COLO668 (cell line): Measurements from ENCODE around the gene ARID4A.
"Not testable (repeated sequence)": the region's sequence is repeated elsewhere in the genome, so short reads cannot be mapped to it uniquely, and the experiment has no call there.

Experiments used
- DNase-seq: peaks from one replicate; lab custom pipeline; 2025; ENCODE audit not compliant: unreplicated experiment; lab: John Stamatoyannopoulos, UW

ARID4A gene

DNA sequence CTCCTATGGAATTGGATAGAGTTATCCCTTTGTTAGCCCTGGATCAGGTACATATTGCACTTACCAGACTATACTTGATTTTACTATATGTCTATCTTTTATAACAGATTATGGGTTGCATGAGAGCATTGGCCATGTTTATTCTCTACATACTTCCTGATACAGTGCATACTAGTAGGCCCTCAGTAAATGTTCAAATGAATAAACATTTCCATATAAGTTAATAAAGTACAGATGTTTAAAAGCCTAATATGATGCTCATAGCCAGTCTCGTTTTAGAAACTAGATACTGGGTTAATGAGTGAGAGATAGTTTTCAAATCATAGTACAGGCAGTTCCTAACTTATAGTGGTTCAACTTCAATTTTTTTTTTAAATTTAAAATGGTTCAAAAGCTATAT lies 57.9 kb downstream of the ARID4A start:
- no peak for DNase-seq

DNA sequence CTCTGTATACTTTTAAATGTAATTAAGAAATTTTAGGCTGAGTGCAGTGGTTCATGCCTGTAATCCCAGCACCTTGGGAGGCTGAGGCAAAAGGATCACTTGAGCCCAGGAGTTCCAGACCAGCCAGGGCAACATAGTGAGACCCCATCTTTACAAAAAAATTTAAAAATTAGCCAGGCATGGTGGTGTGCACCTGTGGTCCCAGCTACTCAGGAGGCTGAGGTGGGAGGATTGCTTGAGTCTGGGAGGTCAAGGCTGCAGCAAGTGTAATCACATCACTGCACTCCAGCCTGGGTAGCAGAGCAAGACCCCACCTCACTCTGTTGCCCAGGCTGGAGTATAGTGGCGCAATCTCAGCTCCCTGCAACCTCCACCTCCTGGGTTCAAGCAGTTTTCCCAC lies 63.9 kb downstream of the ARID4A start:
- DNase-seq, result not testable (repeated sequence)

DNA sequence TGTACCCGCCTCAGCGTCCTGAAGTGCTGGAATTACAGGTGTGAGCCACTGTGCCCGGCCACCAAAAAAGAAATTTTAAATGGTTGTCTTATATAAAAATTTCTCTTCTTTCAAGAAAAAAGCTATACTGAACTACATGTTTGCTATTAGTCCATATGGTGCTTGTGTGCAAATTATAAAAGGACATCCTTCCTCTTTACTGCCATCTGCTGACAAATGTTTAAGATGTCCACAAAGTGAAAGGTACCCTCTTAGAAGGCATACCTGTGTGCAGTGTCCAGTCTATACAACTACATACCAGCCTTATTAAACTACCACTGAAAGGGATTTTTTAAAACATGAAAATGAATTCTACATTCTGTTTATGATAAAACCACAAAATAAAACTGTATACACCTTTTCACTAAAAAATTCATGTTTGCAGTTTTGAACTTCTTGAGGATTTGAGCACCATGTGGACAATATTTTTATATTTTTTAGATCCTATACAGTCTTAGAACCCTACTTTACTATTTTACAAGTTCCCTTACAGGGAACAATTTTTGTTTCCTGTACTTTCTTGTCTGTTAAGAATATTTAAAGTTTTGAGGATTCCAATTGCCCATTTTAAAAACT lies 64.5 kb downstream of the ARID4A start:
- no peak for DNase-seq

DNA sequence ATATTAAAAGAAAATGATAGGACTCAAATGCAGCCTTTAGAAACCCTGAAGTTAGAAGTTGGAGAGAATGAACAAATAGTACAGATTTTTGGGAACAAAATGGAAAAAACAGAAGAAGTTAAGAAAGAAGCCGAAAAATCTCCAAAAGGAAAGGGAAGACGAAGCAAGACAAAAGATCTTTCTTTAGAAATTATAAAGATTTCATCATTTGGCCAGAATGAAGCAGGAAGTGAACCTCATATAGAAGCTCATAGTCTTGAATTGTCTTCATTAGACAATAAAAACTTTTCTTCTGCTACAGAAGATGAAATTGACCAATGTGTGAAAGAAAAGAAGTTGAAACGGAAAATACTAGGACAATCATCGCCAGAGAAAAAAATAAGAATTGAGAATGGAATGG lies 66.0 kb downstream of the ARID4A start:
- DNase-seq, result no peak

DNA sequence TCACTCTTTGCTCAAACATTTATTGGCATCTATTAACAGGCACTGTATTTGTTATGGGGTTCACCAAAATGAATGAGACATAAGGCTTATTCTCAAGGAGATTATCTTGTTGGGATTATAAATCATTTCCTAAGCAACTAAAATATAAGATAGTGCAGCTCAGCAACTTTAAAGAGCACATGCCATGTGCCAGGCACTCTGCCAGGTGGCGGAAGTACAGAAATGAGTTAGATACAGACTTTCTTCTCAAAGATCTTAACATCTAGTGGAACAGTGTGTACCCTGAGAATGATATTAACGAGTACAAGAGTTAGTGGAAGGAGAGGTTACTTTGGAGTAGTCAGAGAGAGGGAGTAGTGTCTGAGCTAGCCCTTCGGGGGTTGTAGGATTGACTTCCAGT lies 68.9 kb downstream of the ARID4A start:
- DNase-seq, result no peak

DNA sequence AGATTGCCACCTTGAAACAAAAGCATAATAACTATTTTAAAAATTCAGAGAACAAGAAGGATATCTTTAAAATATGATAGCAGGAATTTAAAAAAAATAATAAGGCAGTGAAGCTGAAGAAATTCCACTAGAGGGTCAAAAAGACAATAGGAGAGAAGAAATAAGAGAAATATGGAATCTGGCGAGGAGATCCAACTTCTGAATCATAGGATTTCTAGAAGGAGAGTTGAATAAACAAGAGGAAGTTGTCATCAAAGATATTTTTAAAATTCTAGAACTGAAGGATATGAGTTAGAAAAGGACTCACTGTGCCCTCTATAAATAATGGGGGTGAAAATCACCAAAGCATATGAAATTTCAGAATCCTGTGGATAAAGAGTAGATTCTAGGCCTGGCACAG lies 70.6 kb downstream of the ARID4A start:
- no peak for DNase-seq

DNA sequence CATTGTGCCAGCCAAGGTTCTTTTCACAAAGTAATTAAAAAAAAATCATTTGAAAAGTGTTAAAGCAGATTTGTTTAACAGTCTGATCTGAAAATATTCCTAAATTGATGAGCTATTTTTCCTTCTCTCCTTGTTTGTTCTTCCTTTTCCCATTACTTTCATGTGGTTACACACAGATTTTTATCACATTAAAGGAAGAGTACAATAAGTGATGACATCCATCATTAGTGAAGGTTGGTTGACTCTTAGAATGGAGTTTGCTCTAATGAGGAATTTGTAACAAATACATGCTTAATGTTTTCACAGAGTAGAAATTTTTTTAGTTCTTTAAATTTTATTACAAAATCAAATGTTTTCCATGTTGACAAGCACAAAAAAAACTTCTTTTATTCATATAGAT lies 78.4 kb downstream of the ARID4A start:
- no peak for DNase-seq

DNA sequence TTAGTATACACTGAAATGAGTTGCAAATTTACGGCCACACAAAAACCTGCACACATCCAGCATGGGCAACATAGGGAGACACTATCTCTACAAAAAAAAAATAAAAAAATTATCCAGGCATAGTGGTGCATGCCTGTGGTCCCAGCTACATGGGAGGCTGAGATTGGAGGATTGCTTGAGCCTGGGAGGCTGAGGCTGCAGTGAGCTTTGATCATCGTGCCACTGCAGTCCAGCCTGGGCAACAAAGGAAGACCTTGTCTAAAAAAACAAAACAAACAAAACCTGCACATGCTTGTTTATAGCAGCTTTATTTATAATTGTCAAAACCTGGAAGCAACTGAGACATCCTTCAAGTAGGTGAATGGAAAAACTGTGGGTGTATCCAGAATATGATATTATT lies 92.5 kb downstream of the ARID4A start:
- no peak for DNase-seq

DNA sequence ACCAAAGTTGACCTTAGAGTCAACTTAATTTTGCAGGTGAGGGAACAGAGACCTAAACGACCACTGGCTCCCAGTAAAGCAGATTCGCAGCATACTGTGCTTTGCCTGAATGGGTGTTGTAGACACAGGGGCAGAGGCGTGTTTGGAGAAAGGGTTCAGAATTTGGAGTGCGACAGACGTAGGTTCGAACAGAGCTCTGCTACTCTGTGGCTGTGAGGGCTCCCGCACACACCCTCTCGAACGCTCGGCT lies 97.1 kb downstream of the ARID4A start:
- DNase-seq, result no peak

DNA sequence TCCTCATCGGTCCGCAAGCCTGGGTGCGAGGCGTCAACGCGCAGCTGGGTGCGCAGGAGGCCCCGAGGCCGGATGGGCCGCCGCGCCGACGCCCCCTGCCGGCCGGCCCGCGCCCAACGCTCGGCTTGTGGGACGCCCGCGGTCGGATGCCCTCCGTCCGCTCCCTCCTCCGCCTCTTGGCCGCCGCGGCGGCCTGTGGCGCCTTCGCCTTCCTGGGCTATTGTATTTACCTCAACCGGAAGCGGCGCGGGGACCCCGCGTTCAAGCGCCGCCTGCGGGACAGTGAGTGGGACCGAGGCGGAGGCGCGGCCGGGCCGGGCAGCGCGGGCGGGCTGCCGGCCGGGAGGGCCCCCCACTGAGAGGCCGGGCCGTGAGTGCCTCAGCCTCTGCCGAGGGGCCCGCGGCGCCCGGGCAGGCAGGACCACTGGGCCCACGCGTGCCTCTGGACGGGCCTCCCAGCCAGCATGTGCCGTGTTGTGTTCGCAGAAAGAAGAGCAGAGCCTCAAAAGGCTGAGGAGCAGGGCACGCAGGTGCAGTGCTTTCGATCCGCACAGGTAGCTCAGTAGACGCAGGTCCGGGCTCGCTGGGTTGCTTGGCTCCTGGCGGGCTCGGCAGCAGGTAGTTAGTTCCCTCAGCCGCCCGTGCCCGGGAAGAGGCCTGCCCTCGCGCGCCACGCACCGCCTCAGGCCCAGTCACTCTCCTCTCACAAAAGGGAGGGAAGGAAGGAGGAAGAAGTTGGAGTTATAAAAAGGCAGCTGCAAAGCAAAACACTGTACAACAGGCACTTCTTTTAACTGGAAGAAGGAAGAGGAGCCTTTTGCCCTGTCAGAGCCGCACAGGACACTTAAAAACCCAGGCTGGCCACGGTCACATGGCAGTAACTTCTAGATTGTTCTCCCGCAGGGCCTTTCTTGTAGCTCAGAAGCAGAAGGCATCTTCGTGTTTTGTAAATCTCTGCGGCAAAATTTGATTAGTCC lies 97.7 kb downstream of the ARID4A start, which contains the start of gene TOMM20L:
TSS of gene TOMM20L (plus strand) at position 119 of the 977 bp plus-strand sequence. CDS start at position 147, 28 bp downstream.
- peak; percentile 88 for DNase-seq

DNA sequence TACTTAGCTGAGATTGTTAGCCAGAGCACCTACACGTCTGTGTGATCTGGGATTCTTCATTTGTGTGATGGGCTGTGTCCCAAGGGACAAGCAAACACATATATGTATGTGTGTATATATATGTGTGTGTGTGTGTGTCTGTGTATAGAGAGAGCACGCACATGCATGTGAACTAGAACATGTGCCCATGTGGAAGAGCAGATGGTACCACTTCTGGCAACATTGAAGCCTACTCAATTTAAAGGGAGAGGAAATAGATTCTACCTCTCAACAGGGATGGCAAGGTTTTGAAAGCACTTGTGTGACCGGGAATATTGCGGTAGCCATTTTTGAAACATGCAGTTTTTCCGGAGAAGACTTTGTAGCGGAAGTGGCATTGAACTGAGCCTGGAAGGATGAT lies 98.8 kb downstream of the ARID4A start:
- DNase-seq, result no peak

DNA sequence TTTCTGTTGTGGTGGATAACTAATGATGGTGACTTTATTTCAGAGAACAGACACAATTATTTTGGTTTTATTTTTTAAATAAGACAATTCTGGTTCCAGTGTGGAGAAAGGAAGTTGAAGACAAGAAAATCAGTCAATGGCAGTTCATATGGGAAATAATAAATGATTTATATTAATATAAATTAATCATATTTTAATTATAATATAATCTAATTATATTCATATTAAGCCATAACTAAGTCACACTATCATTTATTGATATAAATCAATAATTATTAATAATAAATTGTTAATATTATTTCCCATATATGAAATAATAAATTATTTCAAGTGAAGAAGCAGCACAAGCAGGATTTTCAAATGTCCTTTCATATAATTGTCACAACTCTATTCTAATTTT lies 100.1 kb downstream of the ARID4A start:
- DNase-seq, result no peak

DNA sequence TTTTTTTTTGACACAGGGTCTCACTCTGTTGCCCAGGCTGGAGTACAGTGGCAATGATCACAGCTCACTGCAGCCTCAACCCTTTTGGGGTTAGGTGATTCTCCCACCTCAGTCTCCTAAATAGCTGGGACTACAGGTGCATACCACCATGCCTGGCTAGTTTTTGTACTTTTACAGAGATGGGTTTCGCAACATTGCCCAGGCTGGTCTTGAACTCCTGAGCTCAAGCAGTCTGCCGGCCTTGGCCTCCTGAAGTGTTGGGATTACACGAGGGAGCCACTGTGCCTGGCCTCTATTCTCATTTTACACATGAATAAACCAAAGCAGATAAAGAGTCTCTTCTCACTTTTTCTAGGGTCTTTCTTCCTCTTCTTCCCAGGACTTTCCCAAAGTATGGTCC lies 100.5 kb downstream of the ARID4A start:
- no peak for DNase-seq

DNA sequence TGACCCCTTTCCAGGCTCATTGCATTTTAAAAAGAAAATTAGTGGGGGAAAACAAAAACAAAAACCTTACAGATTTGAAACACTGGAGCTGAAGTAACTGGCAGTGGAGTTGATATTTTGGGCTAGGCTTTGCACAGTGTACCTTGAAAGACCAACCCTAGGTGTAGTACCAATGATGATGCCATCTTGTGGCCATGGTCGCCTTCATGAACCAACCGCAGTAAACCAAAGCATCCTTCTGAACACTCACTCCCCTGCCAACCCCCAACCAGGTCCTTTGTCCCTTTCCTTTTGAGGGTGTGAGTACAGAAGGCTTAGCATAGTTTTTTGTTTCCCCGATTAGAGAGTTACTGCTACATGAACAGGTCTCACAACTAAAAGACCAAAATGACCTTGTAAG lies 103.2 kb downstream of the ARID4A start:
- no peak for DNase-seq

DNA sequence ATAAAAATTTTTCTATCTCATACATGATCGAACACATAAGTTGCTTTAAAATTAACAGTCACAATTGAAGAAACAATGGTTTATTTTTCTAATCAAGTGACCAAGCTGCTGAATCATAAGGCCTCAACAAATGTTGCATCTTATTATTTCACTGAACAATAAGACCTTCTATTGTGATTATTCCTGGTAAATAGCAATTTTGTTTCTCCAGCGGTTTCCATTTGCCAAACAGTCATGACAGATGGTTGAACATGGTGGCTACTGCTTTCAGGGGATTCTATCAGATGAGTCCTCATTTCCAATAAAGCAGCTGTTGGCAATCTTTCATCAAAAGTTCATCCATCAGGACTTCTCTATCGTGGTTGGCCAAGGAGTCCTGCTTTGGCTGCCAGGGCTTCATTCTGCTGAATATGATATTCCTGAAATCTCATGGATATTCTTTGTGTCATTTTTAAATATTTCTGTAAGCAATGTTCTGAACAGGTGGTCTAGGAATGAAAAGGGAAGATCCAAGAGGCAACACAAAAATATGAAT lies 110.4 kb downstream of the ARID4A start:
- DNase-seq, result no peak

DNA sequence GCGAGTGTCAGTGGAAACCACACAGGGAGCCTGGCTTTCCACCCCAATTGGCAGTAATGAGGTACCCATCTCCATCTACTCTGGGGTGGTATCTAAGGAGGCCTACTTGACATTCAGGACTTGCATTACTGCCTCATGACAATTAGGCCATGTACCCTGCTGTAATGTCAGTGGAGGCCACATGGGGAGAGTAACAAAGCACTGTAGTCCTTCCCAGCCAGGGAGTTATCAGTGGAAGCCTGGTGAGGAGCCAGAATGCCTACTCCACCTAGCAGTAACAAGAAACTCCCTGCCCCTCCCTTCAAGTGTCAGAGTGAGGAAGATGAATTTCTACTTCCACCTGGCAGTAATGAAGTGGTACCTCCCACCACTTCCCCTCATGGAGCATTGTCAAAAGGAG lies 116.5 kb downstream of the ARID4A start:
- DNase-seq, result no peak

DNA sequence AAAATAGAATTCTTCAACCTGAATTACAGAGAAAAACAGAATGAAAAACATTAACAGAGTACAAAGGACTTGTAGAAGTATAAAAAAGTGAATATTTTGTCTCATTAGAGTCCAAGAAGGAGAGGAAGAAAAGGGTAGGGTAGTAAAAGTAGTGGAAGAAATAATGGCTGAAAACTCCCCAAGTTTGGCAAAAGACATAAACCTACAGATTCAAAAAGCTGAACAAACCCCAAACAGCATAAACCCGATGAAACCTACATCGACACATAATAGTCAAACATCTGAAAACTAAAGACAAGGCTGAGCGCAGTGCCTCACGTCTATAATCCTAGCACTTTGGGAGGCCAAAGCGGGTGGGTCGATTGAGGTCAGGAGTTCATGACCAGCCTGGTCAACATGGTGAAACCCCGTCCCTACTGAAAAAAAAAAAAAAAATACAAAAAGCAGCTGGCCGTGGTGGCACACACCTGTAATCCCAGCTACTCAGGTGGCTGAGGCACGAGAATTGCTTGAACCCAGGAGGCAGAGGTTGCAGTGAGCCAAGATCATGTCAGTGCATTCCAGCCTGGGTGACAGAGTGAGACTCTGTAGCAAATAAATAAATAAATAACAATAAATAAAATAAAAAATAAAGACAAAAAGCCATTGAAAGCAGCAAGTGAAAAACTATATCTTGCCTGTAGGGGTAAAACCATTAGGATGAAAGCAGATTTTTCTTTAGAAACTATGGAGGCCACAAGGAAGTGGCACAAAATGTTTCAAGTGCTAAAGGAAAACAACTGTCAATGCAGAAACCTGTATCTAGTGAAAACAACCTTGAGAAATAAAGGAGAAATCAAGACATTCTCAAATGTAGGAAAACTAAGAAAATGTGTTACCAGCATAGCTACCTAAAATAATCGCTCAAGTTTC lies 117.5 kb downstream of the ARID4A start:
- no peak for DNase-seq

DNA sequence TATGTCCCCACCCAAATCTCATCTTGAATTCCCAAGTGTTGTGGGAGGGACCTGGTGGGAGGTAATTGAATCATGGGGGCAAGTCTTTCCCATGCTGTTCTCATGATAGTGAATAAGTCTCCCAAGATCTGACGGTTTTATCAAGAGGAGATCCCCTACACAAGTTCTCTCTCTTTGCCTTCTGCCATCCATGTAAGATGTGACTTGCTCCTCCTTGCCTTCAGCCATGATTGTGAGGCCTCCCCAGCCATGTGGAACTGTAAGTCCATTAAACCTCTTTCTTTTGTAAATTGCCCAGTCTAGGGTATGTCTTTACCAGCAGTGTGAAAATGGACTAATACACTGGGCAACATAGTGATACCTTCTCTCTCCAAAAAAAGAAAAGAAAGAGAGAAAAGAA lies 118.6 kb downstream of the ARID4A start:
- not testable (repeated sequence) for DNase-seq
